ENCODE data around the gene IGLL5.
A peak's percentile ranks its signal among the peaks of the same experiment; 100 is the strongest.

The IGLL5 gene

DNA sequence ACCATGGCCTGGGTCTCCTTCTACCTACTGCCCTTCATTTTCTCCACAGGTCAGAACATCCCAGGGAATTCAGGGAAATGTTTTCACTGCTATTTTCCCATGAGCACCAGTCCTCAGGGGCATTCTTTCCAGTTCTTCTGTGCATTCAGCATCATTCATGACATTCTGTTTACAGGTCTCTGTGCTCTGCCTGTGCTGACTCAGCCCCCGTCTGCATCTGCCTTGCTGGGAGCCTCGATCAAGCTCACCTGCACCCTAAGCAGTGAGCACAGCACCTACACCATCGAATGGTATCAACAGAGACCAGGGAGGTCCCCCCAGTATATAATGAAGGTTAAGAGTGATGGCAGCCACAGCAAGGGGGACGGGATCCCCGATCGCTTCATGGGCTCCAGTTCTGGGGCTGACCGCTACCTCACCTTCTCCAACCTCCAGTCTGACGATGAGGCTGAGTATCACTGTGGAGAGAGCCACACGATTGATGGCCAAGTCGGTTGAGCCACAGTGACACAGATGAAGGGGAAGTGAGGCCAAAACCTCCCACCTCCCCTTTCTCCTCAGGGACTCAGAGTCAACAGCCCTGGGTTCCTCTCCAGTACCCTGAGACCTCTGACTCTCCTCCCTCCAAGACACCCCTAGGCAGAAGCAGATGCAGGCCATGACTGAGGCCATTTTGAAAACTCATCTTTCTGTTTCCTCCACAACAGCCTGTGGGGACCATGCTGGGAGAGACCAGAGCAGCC lies 15.9 kb upstream of the IGLL5 start:
- Mint-ChIP-seq H3K4me3 (no peak overlapping the region), H3K36me3 (no peaks in the 10 kb centered on the region), H3K9me3 (no peaks in the 10 kb centered on the region), H3K27me3 (peaks cover 2% of the 10 kb centered on the region), H3K27ac (no peak overlapping the region), H3K4me1 (peaks cover 14% of the 10 kb centered on the region)
- DNase-seq (ENCODE audit: low spot score in 2 of 2) (no peak), ATAC-seq (ENCODE audit: low read depth) (no peak)

DNA sequence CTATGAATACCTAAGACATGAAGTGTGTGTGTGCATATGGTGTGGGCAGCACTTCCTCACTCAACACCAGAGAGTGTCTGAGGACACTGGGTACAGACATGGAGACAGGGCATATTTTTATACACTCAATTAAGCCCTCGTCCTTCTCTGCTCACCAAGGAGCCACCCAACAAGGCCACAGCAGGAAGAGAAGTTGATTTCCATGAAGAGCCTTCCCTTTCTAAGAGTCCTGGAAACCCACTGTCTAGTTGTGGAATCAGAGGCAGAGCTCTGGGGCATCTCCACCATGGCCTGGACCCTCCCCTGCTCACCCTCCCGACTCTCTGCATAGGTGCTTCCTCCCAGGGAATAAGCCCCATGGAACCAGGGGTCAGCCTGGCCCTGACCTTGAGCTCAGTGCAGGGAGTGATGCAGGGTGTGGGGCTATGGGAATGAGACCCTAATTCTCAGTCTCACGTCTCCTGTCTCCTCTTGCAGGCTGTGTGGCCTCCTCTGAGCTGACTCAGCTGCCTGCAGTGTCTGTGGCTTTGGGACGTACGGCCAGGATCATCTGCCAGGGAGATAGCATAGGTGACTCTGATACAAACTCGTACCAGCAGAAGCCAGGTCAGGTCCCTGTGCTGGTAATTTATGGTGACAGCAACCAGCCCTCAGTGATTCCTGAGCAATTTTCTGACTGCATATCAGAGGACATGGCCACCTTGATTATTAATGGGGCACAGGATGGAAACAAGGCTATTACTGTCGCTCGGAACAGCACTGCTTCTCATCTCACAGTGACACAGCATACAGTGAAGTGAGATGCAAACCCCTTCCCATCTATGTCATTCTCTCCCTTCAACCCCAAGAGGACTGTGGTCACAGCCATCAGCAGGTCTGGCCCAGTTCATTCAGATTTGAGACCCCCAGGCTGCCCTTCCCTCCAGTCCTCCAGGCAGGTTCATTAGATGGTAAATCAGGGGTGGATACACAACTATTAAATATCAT lies 14.6 kb upstream of the IGLL5 start:
- no peak for DNase-seq (ENCODE audit: low spot score in 2 of 2)
- ATAC-seq (ENCODE audit: low read depth) = no peak
- no peak overlapping the region for H3K27ac Mint-ChIP-seq
- no peak overlapping the region for H3K4me3 Mint-ChIP-seq
- H3K36me3 Mint-ChIP-seq = no peaks in the 10 kb centered on the region
- no peaks in the 10 kb centered on the region for H3K9me3 Mint-ChIP-seq
- H3K4me1 Mint-ChIP-seq = peaks cover 17% of the 10 kb centered on the region
- peaks cover 1% of the 10 kb centered on the region for H3K27me3 Mint-ChIP-seq

- no peaks in the 10 kb centered on the region for H3K9me3 Mint-ChIP-seq
- DNase-seq (ENCODE audit: low spot score in 2 of 2) (peak in 1 of 2 donors; percentile 42), ATAC-seq (ENCODE audit: low read depth) (no peak)
- H3K36me3 Mint-ChIP-seq = no peaks in the 10 kb centered on the region
- peaks cover 3% of the 10 kb centered on the region for H3K27me3 Mint-ChIP-seq
- H3K4me1 Mint-ChIP-seq = peaks cover 44% of the 10 kb centered on the region
- H3K27ac Mint-ChIP-seq = no peak overlapping the region
- H3K4me3 Mint-ChIP-seq = no peak overlapping the region
Observed at GRCh38 chr22:22877523-22878210, 9.9 kb upstream of the IGLL5 start.

- Mint-ChIP-seq H3K4me3 (no peak overlapping the region), H3K9me3 (no peaks in the 10 kb centered on the region), H3K4me1 (peaks cover 48% of the 10 kb centered on the region), H3K27me3 (peaks cover 3% of the 10 kb centered on the region), H3K36me3 (no peaks in the 10 kb centered on the region), H3K27ac (no peak overlapping the region)
- ATAC-seq (ENCODE audit: low read depth) (no peak), DNase-seq (ENCODE audit: low spot score in 2 of 2) (no peak)
Observed at GRCh38 chr22:22878211-22878570, 9.4 kb upstream of the IGLL5 start.

DNA sequence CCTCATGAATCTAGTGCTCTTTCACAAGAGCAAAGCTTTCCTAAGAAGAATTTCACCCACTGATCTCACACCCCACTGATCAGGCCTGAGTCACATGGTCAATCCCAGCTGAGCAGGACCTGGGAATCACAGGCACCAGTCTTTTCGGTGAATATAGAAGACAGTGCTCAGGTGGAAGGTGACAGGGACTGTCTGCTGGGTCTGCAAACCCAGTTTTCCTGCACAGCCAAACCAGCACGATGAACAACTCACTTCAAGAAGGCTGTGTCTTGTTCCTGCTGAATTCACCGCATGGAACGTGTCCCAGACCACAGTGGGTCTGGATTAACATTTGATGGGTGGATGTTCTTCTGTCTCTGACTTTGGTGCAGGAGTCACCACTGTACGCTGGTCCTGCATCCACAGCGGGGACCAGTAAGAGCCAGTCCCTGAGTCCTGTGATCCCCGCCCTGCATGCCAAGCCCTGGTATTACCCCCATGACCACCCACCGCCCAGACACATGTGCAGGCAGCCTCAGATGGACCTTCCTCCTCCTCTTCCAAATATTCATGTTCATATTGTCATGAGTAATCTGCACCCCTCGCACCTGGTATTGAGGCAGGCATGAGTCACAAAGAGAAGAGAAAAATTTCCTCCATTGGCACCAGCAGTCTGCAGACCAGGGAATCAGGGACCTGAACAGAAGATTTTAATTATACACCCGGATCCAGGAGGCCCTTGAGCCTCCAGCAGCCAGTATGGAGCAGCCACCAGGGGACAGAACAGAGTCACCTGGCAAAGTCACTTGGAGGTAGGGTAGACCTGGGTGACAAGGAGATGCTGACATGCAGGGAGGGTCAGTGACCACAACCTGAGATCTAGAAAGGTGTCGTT lies 8.6 kb upstream of the IGLL5 start:
- ATAC-seq (ENCODE audit: low read depth) (no peak), DNase-seq (ENCODE audit: low spot score in 2 of 2) (no peak)
- no peak overlapping the region for H3K27ac Mint-ChIP-seq
- peaks cover 3% of the 10 kb centered on the region for H3K27me3 Mint-ChIP-seq
- H3K4me3 Mint-ChIP-seq = no peak overlapping the region
- peaks cover 53% of the 10 kb centered on the region for H3K4me1 Mint-ChIP-seq
- H3K9me3 Mint-ChIP-seq = no peaks in the 10 kb centered on the region
- no peaks in the 10 kb centered on the region for H3K36me3 Mint-ChIP-seq

DNA sequence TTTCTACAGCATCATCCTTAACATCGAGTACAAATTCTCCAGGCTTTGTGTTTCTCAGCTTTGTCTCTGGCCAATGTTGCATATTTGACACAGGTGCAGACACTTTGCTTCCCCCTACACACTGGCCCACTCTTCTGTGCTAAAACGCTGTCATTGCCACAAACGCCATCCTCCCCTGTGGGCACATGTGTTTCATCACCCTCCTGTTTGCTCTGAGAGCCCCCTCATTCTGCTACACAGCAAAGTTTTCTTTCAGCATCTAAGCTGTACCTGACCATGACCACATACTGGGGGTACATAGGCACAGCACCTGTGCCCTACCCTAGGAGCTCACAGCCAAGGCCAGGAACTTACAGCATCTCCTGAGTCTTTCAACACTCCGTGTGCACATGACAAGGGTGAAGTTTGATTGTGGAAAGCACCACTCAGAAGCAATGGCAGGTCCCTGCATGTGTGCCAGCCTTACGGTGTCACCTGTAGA lies 7.9 kb upstream of the IGLL5 start:
- H3K27ac Mint-ChIP-seq = no peak overlapping the region
- no peak for DNase-seq (ENCODE audit: low spot score in 2 of 2)
- H3K9me3 Mint-ChIP-seq = no peaks in the 10 kb centered on the region
- peaks cover 3% of the 10 kb centered on the region for H3K27me3 Mint-ChIP-seq
- H3K36me3 Mint-ChIP-seq = no peaks in the 10 kb centered on the region
- peaks cover 60% of the 10 kb centered on the region for H3K4me1 Mint-ChIP-seq
- H3K4me3 Mint-ChIP-seq = peak overlapping the region; percentile 34
- ATAC-seq (ENCODE audit: low read depth) = no peak

GRCh38 chr22:22880645-22881044 lies 7.0 kb upstream of the IGLL5 start:
- DNase-seq (ENCODE audit: low spot score in 2 of 2) = no peak
- no peaks in the 10 kb centered on the region for H3K36me3 Mint-ChIP-seq
- H3K27ac Mint-ChIP-seq = no peak overlapping the region
- no peak overlapping the region for H3K4me3 Mint-ChIP-seq
- H3K9me3 Mint-ChIP-seq = no peaks in the 10 kb centered on the region
- H3K27me3 Mint-ChIP-seq = peaks cover 3% of the 10 kb centered on the region
- ATAC-seq (ENCODE audit: low read depth) = no peak
- H3K4me1 Mint-ChIP-seq = peaks cover 68% of the 10 kb centered on the region

GRCh38 chr22:22881116-22882000 lies 6.3 kb upstream of the IGLL5 start:
- DNase-seq (ENCODE audit: low spot score in 2 of 2) (no peak), ATAC-seq (ENCODE audit: low read depth) (peak; percentile 43)
- no peak overlapping the region for H3K27ac Mint-ChIP-seq
- H3K27me3 Mint-ChIP-seq = peaks cover 3% of the 10 kb centered on the region
- peaks cover 68% of the 10 kb centered on the region for H3K4me1 Mint-ChIP-seq
- peak overlapping the region; percentile 39 for H3K4me3 Mint-ChIP-seq
- H3K9me3 Mint-ChIP-seq = no peaks in the 10 kb centered on the region
- H3K36me3 Mint-ChIP-seq = no peaks in the 10 kb centered on the region

GRCh38 chr22:22882033-22882717 lies 5.4 kb upstream of the IGLL5 start:
- Mint-ChIP-seq H3K9me3 (no peaks in the 10 kb centered on the region), H3K27me3 (peaks cover 3% of the 10 kb centered on the region), H3K4me3 (no peak overlapping the region), H3K27ac (no peak overlapping the region), H3K4me1 (peaks cover 68% of the 10 kb centered on the region), H3K36me3 (no peaks in the 10 kb centered on the region)
- ATAC-seq (ENCODE audit: low read depth) (no peak), DNase-seq (ENCODE audit: low spot score in 2 of 2) (no peak)

GRCh38 chr22:22883090-22883727 lies 4.4 kb upstream of the IGLL5 start:
- no peak overlapping the region for H3K4me3 Mint-ChIP-seq
- DNase-seq (ENCODE audit: low spot score in 2 of 2) = no peak
- peaks cover 1% of the 10 kb centered on the region for H3K27me3 Mint-ChIP-seq
- H3K36me3 Mint-ChIP-seq = no peaks in the 10 kb centered on the region
- H3K9me3 Mint-ChIP-seq = no peaks in the 10 kb centered on the region
- no peak overlapping the region for H3K27ac Mint-ChIP-seq
- H3K4me1 Mint-ChIP-seq = peaks cover 62% of the 10 kb centered on the region
- no peak for ATAC-seq (ENCODE audit: low read depth)

GRCh38 chr22:22884010-22884887 lies 3.4 kb upstream of the IGLL5 start:
- Mint-ChIP-seq H3K9me3 (no peaks in the 10 kb centered on the region), H3K4me1 (peaks cover 62% of the 10 kb centered on the region), H3K27ac (no peak overlapping the region), H3K36me3 (no peaks in the 10 kb centered on the region), H3K4me3 (peak overlapping the region; percentile 24), H3K27me3 (peaks cover 8% of the 10 kb centered on the region)
- DNase-seq (ENCODE audit: low spot score in 2 of 2) (peak; percentile 63 to 69), ATAC-seq (ENCODE audit: low read depth) (peak; percentile 48)
